Loucy (cell line): Measurements from ENCODE around the gene COL9A1.

ENCODE experiments used
- EZH2phosphoT487 ChIP-seq: fragments of 200-600 bp; IDR thresholded peaks from 2 replicates; pipeline ENCODE4 v1.6.1; 2018; ENCODE audit warnings: antibody characterized with exemption, mild to moderate bottlenecking, moderate library complexity, borderline replicate concordance
- TF ChIP-seq, protein P1 (sequence below): fragments of 200-600 bp; sonication (generic); conservative IDR thresholded peaks from 2 replicates; pipeline ENCODE4 v1.5.1; 2014; ENCODE audit warnings: mild to moderate bottlenecking, antibody characterized with exemption, low read length

- TF ChIP-seq, protein P1, sequence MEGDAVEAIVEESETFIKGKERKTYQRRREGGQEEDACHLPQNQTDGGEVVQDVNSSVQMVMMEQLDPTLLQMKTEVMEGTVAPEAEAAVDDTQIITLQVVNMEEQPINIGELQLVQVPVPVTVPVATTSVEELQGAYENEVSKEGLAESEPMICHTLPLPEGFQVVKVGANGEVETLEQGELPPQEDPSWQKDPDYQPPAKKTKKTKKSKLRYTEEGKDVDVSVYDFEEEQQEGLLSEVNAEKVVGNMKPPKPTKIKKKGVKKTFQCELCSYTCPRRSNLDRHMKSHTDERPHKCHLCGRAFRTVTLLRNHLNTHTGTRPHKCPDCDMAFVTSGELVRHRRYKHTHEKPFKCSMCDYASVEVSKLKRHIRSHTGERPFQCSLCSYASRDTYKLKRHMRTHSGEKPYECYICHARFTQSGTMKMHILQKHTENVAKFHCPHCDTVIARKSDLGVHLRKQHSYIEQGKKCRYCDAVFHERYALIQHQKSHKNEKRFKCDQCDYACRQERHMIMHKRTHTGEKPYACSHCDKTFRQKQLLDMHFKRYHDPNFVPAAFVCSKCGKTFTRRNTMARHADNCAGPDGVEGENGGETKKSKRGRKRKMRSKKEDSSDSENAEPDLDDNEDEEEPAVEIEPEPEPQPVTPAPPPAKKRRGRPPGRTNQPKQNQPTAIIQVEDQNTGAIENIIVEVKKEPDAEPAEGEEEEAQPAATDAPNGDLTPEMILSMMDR: no peak
- TF ChIP-seq EZH2phosphoT487: no peak
Observed at GRCh38 chr6:70314296-70314695, 11.4 kb upstream of the COL9A1 start.
